Subcutaneous adipose tissue (tissue), 4 donors: ENCODE results near the gene IGF1. TPM values are rescaled to one million over a fixed set of nuclear protein-coding genes. Genes with fewer than 3 reads are reported as not detected.

Experiments
- total RNA-seq, 4 donors: library from RNA; depleted of rRNA; stranded (reverse); fragments of >200 nt; gene quantifications; one replicate each; pipeline ENCODE4 v1.1.0, GENCODE V29; 2016
- TF ChIP-seq, protein P1 (sequence below): fragments of 450-650 bp; IDR thresholded peaks from one replicate; pipeline ENCODE4 v1.5.1; 2016; ENCODE audit warnings: low read depth, mild to moderate bottlenecking, control low read depth, antibody characterized with exemption, moderate library complexity

The IGF1 gene
- total RNA-seq, 4 donors from 2014 or later: 60.3 to 354 (median 140) TPM

- TF ChIP-seq, protein P1, sequence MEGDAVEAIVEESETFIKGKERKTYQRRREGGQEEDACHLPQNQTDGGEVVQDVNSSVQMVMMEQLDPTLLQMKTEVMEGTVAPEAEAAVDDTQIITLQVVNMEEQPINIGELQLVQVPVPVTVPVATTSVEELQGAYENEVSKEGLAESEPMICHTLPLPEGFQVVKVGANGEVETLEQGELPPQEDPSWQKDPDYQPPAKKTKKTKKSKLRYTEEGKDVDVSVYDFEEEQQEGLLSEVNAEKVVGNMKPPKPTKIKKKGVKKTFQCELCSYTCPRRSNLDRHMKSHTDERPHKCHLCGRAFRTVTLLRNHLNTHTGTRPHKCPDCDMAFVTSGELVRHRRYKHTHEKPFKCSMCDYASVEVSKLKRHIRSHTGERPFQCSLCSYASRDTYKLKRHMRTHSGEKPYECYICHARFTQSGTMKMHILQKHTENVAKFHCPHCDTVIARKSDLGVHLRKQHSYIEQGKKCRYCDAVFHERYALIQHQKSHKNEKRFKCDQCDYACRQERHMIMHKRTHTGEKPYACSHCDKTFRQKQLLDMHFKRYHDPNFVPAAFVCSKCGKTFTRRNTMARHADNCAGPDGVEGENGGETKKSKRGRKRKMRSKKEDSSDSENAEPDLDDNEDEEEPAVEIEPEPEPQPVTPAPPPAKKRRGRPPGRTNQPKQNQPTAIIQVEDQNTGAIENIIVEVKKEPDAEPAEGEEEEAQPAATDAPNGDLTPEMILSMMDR: no peak
Measured at GRCh38 chr12:102376181-102376747, 104.1 kb downstream of the IGF1 start.

DNA sequence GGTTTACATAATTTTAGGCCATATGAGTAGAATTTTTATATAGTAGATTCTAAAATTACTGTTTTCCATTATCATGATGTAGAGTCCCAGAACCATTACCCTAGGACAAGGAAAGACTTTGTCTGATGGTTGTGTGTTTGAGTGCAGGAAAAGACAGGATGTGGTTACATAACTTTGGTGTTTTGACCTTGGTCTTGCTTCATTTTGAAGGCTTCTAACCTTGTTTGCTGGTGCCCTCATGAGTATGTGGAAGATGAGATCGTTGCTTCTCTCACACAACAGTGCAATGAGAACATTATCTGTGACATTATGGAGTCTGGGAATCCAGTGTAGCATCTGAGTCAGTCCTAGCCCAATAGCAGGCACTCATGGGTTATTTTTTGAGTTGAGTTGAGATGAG is 106.2 kb downstream of the IGF1 start:
- TF ChIP-seq, protein P1: no peak

DNA sequence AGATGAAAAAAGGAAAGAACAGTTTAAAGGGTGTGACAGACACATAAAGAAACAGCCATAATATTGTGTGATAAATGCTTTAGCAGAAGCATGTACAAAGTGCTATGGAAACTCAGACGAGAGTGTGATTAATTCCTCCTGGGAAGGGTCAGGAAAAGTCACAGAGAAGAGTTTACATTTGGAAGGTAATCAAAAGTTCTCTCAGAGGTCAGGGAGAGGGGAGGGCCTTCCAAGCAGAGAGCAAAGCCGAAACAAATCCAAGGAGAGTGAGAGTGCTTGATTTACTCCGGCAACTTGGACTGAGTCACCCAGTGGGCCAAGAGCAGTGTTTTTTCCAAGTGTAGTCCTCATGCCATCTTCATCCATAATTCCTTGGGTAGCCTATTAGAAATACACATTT is 108.3 kb downstream of the IGF1 start:
- TF ChIP-seq, protein P1: no peak

DNA sequence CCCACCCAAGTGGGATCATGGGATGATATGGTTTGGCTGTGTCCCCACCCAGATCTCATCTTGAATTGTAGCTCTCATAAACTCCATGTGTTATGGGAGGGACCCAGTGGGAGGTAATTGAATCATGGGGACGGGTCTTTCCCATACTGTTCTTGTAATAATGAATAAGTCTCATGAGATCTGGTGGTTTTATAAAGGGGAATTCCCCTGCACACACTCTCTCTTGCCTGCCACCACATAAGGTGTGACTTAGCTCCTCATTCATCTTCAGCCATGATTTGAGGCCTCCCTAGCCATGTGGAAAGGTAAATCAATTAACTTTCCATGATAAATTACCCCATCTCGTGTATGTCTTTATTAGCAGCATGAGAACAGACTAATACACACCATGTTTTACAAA is 109.2 kb downstream of the IGF1 start:
- TF ChIP-seq, protein P1: no peak

GRCh38 chr12:102369876-102370275 is 110.5 kb downstream of the IGF1 start:
- TF ChIP-seq, protein P1: no peak

GRCh38 chr12:102365365-102365764 is 115.0 kb downstream of the IGF1 start:
- TF ChIP-seq, protein P1: no peak

DNA sequence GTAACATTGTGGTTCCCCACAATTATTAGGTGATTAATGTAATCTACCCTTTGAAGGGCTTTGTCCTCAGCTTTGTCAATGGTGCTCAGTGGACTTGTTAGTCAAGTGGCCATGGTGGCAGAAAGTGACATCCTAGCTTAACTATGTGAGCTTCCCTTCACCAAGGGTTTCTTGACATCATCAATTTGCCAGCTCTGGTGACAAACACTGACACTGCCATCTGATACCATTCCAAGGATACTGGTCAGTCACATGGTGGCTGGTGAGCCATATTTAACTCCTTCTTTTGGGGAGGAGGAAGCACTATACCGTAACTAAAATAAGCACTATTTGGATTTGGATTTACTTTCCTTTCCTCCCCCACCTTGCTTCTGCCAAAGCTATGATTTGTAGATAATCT is 115.7 kb downstream of the IGF1 start:
- TF ChIP-seq, protein P1: no peak
